Kidney (tissue), 14 donors: Measurements from ENCODE around the gene MYBPC2. TPM values are rescaled to one million over a fixed set of nuclear protein-coding genes. Genes with fewer than 3 reads are reported as not detected.

Experiments
- DNase-seq, 5 donors: peaks; one replicate each; pipeline ENCODE4 v3.0.0-alpha.2; 2013 to 2020
- FAIRE-seq: peaks from 2 replicates; lab custom pipeline; 2012; peaks lifted over from hg19 to GRCh38; lab: Jason Lieb, UNC
- H3K27ac ChIP-seq, 2 donors: one replicate each; pipeline ENCODE4 v1.7.0; 2013; ENCODE audit warnings: low read depth in 2 of 2, low read length in 2 of 2, inconsistent platforms in 1 of 2
- H3K27me3 ChIP-seq: one replicate; pipeline ENCODE4 v1.7.1; 2013; ENCODE audit warnings: low read length, inconsistent platforms; ENCODE audit not compliant: control insufficient read depth, insufficient read depth
- H3K36me3 ChIP-seq, 3 donors: one replicate each; pipeline versions ENCODE4 v1.7.0 to v1.7.1; 2013; ENCODE audit warnings: low read length in 3 of 3, control low read depth in 1 of 3, inconsistent platforms in 1 of 3; ENCODE audit not compliant: insufficient read depth in 3 of 3, control insufficient read depth in 2 of 3
- H3K4me1 ChIP-seq, 3 donors: one replicate each; pipeline versions ENCODE4 v1.7.0 to v1.7.1; 2013; ENCODE audit warnings: low read length in 3 of 3, inconsistent platforms in 1 of 3, low read depth in 1 of 3; ENCODE audit not compliant: control insufficient read depth in 2 of 3, insufficient read depth in 2 of 3
- H3K4me3 ChIP-seq, 3 donors: one replicate each; pipeline versions ENCODE4 v1.7.0 to v1.8.1; 2013; ENCODE audit warnings: low read length in 3 of 3, control low read depth in 1 of 3, inconsistent platforms in 1 of 3
- H3K9ac ChIP-seq, 3 donors: one replicate each; pipeline versions ENCODE4 v1.7.0 to v1.7.1; 2013; ENCODE audit warnings: low read length in 3 of 3, control low read depth in 1 of 3, inconsistent platforms in 1 of 3
- H3K9me3 ChIP-seq, 3 donors: one replicate each; pipeline versions ENCODE4 v1.7.0 to v1.7.1; 2013; ENCODE audit warnings: low read length in 3 of 3, control low read depth in 1 of 3, inconsistent platforms in 1 of 3; ENCODE audit not compliant: control insufficient read depth in 2 of 3, insufficient read depth in 1 of 3
- intact Hi-C: fragments of 100-400 bp; cut with DNase I; formaldehyde crosslinking; loops from one replicate; pipeline ENCODE4 v1.11.1; 2022
- polyA plus RNA-seq: library from polyadenylated mRNA; stranded (reverse); fragments of 350-450 nt; fragmentation: Illumina TruSeq; extraction: RNeasy Lipid Tissue Mini Kit (QIAGEN cat#74804); gene quantifications from one replicate; pipeline ENCODE4 v1.2.3, GENCODE V29; 2014; ENCODE audit warnings: low read depth, low replicate concordance; ENCODE audit not compliant: insufficient read depth
- total RNA-seq: library from RNA; stranded (reverse); fragmentation: NEBNext Ultra II Directional; extraction: Animal tissue kit (Norgen Biotek cat#: 25700); gene quantifications from one replicate; pipeline ENCODE4 v1.2.1, GENCODE V29; 2021
- TF ChIP-seq, protein P1 (sequence below): IDR thresholded peaks from 3 replicates; pipeline ENCODE4 v1.5.1; 2012; ENCODE audit warnings: mild to moderate bottlenecking, moderate library complexity, borderline replicate concordance; ENCODE audit not compliant: insufficient read depth; ENCODE audit errors: extremely low read depth
- donor health status: control.
- donor health status: control.
- donor health status: control.
- donor health status: control.
- donor health status: control.
- donor health status: DM: yes; HTN: yes; CAD: no.
- donor health status: Normal renal cell carcinoma (clear cell type).

The MYBPC2 gene
- total and polyA plus RNA-seq, 2 donors from 2014 or later: 0.98 TPM; not detected in 1

DNA sequence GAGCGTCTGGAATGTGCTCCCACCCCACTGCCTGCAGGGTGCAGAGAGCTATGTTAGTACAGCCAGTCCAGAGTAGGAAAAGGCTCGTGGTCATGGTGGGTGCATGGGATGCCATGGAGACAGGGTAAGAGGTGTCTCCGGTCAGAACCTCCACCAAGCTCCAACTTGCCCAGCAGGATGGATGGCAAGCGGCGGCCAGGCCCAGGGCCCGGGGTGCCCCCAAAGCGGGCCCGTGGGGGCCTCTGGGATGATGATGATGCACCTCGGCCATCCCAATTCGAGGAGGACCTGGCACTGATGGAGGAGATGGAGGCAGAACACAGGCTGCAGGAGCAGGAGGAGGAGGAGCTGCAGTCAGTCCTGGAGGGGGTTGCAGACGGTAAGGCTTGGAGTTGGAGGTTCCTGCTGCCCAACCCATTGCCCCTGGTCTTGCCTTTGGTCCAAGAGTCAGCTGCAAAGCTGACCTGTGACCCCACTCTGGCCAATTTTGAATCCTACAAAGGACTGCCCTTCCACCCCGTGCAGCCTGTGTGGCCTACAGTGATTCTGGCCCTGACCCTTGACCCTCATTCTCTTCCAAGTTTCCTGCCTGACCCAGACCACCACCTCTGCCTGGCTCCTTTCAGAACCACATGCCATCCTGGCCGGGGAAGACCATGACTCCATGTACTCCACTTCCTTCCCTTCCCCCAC is 33.9 kb upstream of the MYBPC2 start:
- FAIRE-seq (no peak), DNase-seq (peak in 1 of 5 donors; percentile 70)
- intact Hi-C loops: no loop called here
- H3K9me3 ChIP-seq: no peaks in the 10 kb centered on the region
- TF ChIP-seq, protein P1, sequence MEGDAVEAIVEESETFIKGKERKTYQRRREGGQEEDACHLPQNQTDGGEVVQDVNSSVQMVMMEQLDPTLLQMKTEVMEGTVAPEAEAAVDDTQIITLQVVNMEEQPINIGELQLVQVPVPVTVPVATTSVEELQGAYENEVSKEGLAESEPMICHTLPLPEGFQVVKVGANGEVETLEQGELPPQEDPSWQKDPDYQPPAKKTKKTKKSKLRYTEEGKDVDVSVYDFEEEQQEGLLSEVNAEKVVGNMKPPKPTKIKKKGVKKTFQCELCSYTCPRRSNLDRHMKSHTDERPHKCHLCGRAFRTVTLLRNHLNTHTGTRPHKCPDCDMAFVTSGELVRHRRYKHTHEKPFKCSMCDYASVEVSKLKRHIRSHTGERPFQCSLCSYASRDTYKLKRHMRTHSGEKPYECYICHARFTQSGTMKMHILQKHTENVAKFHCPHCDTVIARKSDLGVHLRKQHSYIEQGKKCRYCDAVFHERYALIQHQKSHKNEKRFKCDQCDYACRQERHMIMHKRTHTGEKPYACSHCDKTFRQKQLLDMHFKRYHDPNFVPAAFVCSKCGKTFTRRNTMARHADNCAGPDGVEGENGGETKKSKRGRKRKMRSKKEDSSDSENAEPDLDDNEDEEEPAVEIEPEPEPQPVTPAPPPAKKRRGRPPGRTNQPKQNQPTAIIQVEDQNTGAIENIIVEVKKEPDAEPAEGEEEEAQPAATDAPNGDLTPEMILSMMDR: no peak
- no peaks in the 10 kb centered on the region for H3K36me3 ChIP-seq
- no peaks in the 10 kb centered on the region for H3K27me3 ChIP-seq
- H3K4me1 ChIP-seq: no peaks in the 10 kb centered on the region
- H3K4me3 ChIP-seq: no peak overlapping the region
- no peak overlapping the region for H3K27ac ChIP-seq
- H3K9ac ChIP-seq: no peak overlapping the region

DNA sequence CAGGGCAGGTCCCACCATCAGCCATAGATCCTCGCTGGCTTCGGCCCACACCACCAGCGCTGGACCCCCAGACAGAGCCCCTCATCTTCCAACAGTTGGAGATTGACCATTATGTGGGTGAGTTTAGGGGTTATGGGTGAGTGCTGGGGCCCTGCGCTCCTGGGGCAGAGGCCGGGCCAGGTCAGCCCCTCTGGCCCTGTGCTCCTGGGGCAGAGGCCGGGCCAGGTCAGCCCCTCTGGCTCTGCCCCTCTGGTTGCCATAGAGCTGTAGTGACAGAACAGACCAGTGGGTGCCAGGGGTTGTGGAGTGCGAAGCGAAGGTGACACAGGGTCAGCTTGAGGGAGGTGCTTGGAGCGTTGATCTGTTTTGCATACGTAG is 33.3 kb upstream of the MYBPC2 start:
- FAIRE-seq (no peak), DNase-seq (no peak)
- intact Hi-C loops: no loop called here
- no peaks in the 10 kb centered on the region for H3K9me3 ChIP-seq
- no peaks in the 10 kb centered on the region for H3K36me3 ChIP-seq
- no peak overlapping the region for H3K4me3 ChIP-seq
- H3K27ac ChIP-seq: no peak overlapping the region
- H3K27me3 ChIP-seq: no peaks in the 10 kb centered on the region
- TF ChIP-seq, protein P1: no peak
- no peaks in the 10 kb centered on the region for H3K4me1 ChIP-seq
- no peak overlapping the region for H3K9ac ChIP-seq

DNA sequence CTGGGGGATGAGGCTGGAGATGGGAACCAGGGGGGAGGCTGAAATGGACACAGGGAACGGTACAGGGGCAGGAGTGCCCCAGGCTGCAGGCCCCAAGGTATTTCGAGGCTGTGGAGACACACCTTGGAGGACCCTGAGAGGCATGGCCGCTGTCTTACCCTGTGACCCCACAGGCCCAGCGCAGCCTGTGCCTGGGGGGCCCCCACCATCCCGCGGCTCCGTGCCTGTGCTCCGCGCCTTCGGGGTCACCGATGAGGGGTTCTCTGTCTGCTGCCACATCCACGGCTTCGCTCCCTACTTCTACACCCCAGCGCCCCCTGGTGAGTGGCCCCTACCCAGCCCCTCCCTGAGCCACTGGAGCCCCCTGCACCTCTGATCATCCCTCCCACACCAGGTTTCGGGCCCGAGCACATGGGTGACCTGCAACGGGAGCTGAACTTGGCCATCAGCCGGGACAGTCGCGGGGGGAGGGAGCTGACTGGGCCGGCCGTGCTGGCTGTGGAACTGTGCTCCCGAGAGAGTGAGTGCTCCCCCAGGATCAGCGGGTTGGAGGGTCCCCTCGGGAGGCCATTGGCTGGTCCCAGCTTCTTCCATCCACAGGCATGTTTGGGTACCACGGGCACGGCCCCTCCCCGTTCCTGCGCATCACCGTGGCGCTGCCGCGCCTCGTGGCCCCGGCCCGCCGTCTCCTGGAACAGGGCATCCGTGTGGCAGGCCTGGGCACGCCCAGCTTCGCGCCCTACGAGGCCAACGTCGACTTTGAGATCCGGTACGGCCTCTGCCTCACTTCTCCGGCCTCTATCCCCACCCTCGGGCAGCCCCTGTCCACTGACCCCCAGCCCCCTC is 30.9 kb upstream of the MYBPC2 start:
- peak in 1 of 5 donors; percentile 35 for DNase-seq
- no peak overlapping the region for H3K4me3 ChIP-seq
- no peak overlapping the region for H3K27ac ChIP-seq
- no peaks in the 10 kb centered on the region for H3K36me3 ChIP-seq
- H3K4me1 ChIP-seq: no peaks in the 10 kb centered on the region
- H3K9me3 ChIP-seq: no peaks in the 10 kb centered on the region
- intact Hi-C loops: no loop called here
- H3K27me3 ChIP-seq: no peaks in the 10 kb centered on the region
- H3K9ac ChIP-seq: no peak overlapping the region
- FAIRE-seq: no peak
- TF ChIP-seq, protein P1: no peak
